Mesenchymal stem cell (in vitro differentiated cells and primary cell): ENCODE results near the gene FBXL13.

Experiments used
- DNase-seq: peaks from one replicate; pipeline ENCODE4 v3.0.0-alpha.2; 2013
- H2AFZ ChIP-seq: one replicate; pipeline ENCODE4 v1.6.1; 2013; ENCODE audit warnings: low read depth, mild to moderate bottlenecking, control low read depth, inconsistent platforms, low read length, moderate library complexity
- H2AK5ac ChIP-seq: 2 replicates; pipeline ENCODE4 v1.6.1; 2013; ENCODE audit warnings: low read length, moderate library complexity, mild to moderate bottlenecking, inconsistent platforms; ENCODE audit not compliant: severe bottlenecking
- H2BK120ac ChIP-seq: one replicate; pipeline ENCODE4 v1.6.1; 2013; ENCODE audit warnings: low read depth, mild to moderate bottlenecking, inconsistent platforms, low read length, moderate library complexity
- H2BK12ac ChIP-seq, 2 experiments: one replicate each; pipeline ENCODE4 v1.6.1; 2013; ENCODE audit warnings: inconsistent platforms in 2 of 2, low read length in 2 of 2, mild to moderate bottlenecking in 2 of 2, moderate library complexity in 2 of 2, control low read depth in 1 of 2
- H2BK15ac ChIP-seq: one replicate; pipeline ENCODE4 v1.6.1; 2013; ENCODE audit warnings: mild to moderate bottlenecking, low read depth, inconsistent platforms; ENCODE audit not compliant: poor library complexity, severe bottlenecking
- H2BK5ac ChIP-seq: 2 replicates; pipeline ENCODE4 v1.6.1; 2013; ENCODE audit warnings: low read depth, mild to moderate bottlenecking, low read length, control low read depth, inconsistent platforms; ENCODE audit not compliant: poor library complexity, severe bottlenecking
- H3K14ac ChIP-seq, 2 experiments: one replicate each; pipeline ENCODE4 v1.6.1; 2013; ENCODE audit warnings: inconsistent platforms in 2 of 2, low read length in 2 of 2, control low read depth in 1 of 2, mild to moderate bottlenecking in 1 of 2, moderate library complexity in 1 of 2
- H3K18ac ChIP-seq, 2 experiments: one replicate each; pipeline ENCODE4 v1.6.1; 2013; ENCODE audit warnings: inconsistent platforms in 2 of 2, low read length in 2 of 2, control low read depth in 1 of 2, low read depth in 1 of 2, mild to moderate bottlenecking in 1 of 2
- H3K23ac ChIP-seq, 2 experiments: one replicate each; pipeline ENCODE4 v1.6.1; 2013; ENCODE audit warnings: inconsistent platforms in 2 of 2, low read length in 2 of 2, mild to moderate bottlenecking in 2 of 2, moderate library complexity in 2 of 2, control low read depth in 1 of 2
- H3K27ac ChIP-seq: 2 replicates; pipeline ENCODE4 v1.5.1; 2013; ENCODE audit warnings: mild to moderate bottlenecking, moderate library complexity, low read length, control low read depth, inconsistent platforms; ENCODE audit not compliant: poor library complexity, severe bottlenecking
- H3K27me3 ChIP-seq, 2 experiments: 2 replicates each; pipeline versions ENCODE4 v1.6.1 to v1.7.0; 2013; ENCODE audit warnings: low read length in 2 of 2, mild to moderate bottlenecking in 2 of 2, moderate library complexity in 2 of 2, control low read depth in 1 of 2, inconsistent platforms in 1 of 2; ENCODE audit not compliant: control insufficient read depth in 1 of 2, insufficient read depth in 1 of 2
- H3K36me3 ChIP-seq, 2 experiments: 2 replicates each; pipeline versions ENCODE4 v1.6.1 to v1.7.0; 2013; ENCODE audit warnings: low read length in 2 of 2, control low read depth in 1 of 2, inconsistent platforms in 1 of 2, low read depth in 1 of 2, mild to moderate bottlenecking in 1 of 2; ENCODE audit not compliant: insufficient read depth in 2 of 2, control insufficient read depth in 1 of 2
- H3K4ac ChIP-seq, 2 experiments: one replicate each; pipeline ENCODE4 v1.6.1; 2013; ENCODE audit warnings: inconsistent platforms in 2 of 2, low read length in 2 of 2, mild to moderate bottlenecking in 2 of 2, moderate library complexity in 2 of 2, control low read depth in 1 of 2, low read depth in 1 of 2
- H3K4me1 ChIP-seq: 2 replicates; pipeline ENCODE4 v1.6.1; 2013; ENCODE audit warnings: low read depth, low read length, control low read depth; ENCODE audit not compliant: control insufficient read depth, insufficient read depth
- H3K4me2 ChIP-seq: 2 replicates; pipeline ENCODE4 v1.6.1; 2013; ENCODE audit warnings: low read length, mild to moderate bottlenecking, inconsistent platforms; ENCODE audit not compliant: poor library complexity, severe bottlenecking
- H3K4me3 ChIP-seq, 2 experiments: 2 replicates each; pipeline versions ENCODE4 v1.5.1 to v1.7.0; 2013; ENCODE audit warnings: low read length in 2 of 2, mild to moderate bottlenecking in 2 of 2, control low read depth in 1 of 2, low read depth in 1 of 2; ENCODE audit not compliant: insufficient read depth in 1 of 2
- H3K79me1 ChIP-seq: replicated peaks from 2 replicates; pipeline ENCODE4 v1.6.1; 2013; ENCODE audit warnings: mild to moderate bottlenecking, control low read depth, low read length, inconsistent platforms; ENCODE audit not compliant: poor library complexity, severe bottlenecking
- H3K9ac ChIP-seq: 2 replicates; pipeline ENCODE4 v1.7.0; 2013; ENCODE audit warnings: mild to moderate bottlenecking, low read length, moderate library complexity
- H3K9me3 ChIP-seq: 2 replicates; pipeline ENCODE4 v1.7.0; 2013; ENCODE audit warnings: mild to moderate bottlenecking, low read length; ENCODE audit not compliant: control insufficient read depth
- H4K8ac ChIP-seq: one replicate; pipeline ENCODE4 v1.6.1; 2013; ENCODE audit warnings: inconsistent platforms, mild to moderate bottlenecking, low read length, moderate library complexity
- H4K91ac ChIP-seq: one replicate; pipeline ENCODE4 v1.6.1; 2013; ENCODE audit warnings: mild to moderate bottlenecking, low read length, inconsistent platforms
- WGBS: methylation state at CpG from one replicate; pipeline ENCODE4 v1.1.7; 2013; ENCODE audit warnings: mixed read lengths; 5-methylcytosine and 5-hydroxymethylcytosine counted together

FBXL13 gene

DNA sequence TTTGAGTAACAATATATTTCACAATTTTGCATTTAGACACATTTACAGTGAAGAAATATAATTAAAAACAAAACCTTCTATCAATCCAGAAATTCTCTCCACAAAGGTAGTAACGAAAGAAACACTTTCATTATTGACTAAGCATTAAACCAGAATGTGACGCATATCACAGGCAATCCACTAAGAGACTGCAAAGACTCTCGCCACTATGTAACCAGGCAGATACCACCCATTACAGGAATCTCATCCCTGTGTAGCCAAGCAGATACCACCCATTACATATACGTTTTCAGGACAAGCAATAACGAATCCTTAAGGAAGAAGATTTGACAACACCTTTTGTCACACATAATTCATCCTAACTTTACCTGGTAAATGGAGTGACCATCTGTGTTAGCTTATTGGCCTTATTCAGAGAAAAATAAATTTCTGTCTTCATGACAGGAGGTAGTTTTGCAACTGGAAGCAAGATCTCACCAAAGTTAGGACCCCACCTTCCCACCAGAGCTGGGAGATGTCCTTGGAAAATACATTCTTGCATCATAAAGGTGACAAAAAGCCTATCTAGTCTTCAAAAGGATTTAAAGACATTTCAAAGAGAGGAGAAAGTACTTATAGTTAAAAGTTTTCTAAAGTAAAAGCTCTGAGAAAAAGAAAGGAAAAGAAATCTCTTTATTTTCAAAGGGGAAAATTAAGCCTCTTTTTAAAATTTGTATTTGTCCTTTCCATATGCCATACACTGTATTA lies 131.0 kb downstream of the FBXL13 start:
- Histone ChIP-seq H2AFZ (no peak overlapping the region), H3K4me3 (no peak overlapping the region), H3K23ac (no peak overlapping the region), H4K8ac (no peak overlapping the region), H2BK15ac (no peak overlapping the region), H4K91ac (no peak overlapping the region), H2BK5ac (no peak overlapping the region), H2BK120ac (no peak overlapping the region), H3K36me3 (peaks cover 2 to 13% of the 10 kb centered on the region in 2 experiments), H3K4ac (no peak overlapping the region), H3K4me2 (no peak overlapping the region), H3K27ac (no peak overlapping the region), H3K18ac (no peak overlapping the region), H3K27me3 (no peaks in the 10 kb centered on the region), H2BK12ac (no peak overlapping the region), H3K9ac (no peak overlapping the region), H3K9me3 (no peaks in the 10 kb centered on the region), H3K79me1 (peaks cover 2% of the 10 kb centered on the region), H3K14ac (no peak overlapping the region), H3K4me1 (no peaks in the 10 kb centered on the region), H2AK5ac (no peak overlapping the region)
- DNase-seq = no peak
- 92% methylated on average over 4 of the region's 5 CpGs for WGBS

DNA sequence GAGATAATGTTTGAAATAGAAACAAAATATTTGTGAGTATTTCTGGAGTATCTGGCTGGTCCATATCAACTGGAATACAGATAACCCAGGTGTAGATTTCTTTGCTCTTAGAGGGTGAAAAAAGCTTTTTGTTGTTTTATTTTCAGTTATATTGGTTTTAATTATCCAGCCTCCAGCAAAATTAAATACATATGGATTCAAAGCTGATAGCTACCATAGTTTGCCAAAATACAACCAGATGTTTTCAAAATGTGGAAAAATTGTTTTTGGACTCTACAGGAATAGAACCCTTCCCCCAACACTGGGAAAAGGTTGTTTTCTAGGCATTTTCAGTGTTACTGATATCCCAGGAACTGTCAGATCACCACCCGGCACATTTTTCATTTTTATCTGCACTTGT lies 131.7 kb downstream of the FBXL13 start:
- no peak overlapping the region for H2BK15ac ChIP-seq
- no peak overlapping the region for H3K4ac ChIP-seq
- H4K91ac ChIP-seq = no peak overlapping the region
- H3K27ac ChIP-seq = no peak overlapping the region
- DNase-seq = no peak
- no peak overlapping the region for H3K4me2 ChIP-seq
- no peaks in the 10 kb centered on the region for H3K27me3 ChIP-seq
- no peak overlapping the region for H3K23ac ChIP-seq
- H2BK120ac ChIP-seq = no peak overlapping the region
- H2BK5ac ChIP-seq = no peak overlapping the region
- no peak overlapping the region for H4K8ac ChIP-seq
- no peak overlapping the region for H2AFZ ChIP-seq
- peaks cover 2% of the 10 kb centered on the region for H3K79me1 ChIP-seq
- H3K36me3 ChIP-seq = peaks cover 2 to 13% of the 10 kb centered on the region in 2 experiments
- H3K4me3 ChIP-seq = no peak overlapping the region
- H2BK12ac ChIP-seq = no peak overlapping the region
- no peak overlapping the region for H2AK5ac ChIP-seq
- H3K9me3 ChIP-seq = no peaks in the 10 kb centered on the region
- 100% methylated on average over 1 of the region's 1 CpG for WGBS
- no peaks in the 10 kb centered on the region for H3K4me1 ChIP-seq
- no peak overlapping the region for H3K14ac ChIP-seq
- H3K9ac ChIP-seq = peak overlapping the region; percentile 60
- H3K18ac ChIP-seq = no peak overlapping the region

DNA sequence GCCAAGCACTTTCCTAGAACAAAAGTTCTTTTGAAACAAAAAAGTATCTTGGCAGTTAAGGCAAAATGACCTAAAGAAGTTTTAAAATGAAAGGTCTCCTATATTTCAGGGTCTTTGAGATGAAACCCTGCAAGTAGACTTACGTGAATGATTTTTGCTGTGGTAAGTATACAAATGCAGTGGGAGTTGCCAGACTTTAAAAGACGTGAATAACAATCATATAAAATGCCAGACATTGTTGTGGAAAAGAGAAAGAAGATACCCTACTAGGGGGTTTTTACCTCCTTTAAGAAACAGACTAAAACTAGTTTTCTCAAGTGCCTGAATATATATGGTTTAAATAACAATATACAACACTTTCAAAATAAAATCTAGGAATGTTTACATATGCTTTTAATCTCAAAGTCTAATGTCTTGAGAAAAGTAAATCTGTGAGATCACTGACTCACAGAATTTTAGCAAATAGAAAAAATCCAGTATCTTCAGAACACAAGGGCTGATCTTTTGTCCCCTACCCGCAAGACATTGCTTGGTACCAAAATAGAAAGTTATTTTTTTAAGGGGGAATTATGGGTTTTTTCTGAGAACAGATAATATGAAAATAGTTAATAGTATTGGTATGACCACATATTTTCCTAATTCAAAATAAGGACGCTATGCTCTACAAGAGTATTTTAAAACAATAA lies 132.3 kb downstream of the FBXL13 start:
- Histone ChIP-seq H2BK15ac (no peak overlapping the region), H3K4me3 (no peak overlapping the region), H3K79me1 (peaks cover 2% of the 10 kb centered on the region), H3K18ac (no peak overlapping the region), H3K36me3 (peaks cover 2 to 13% of the 10 kb centered on the region in 2 experiments), H3K23ac (no peak overlapping the region), H3K14ac (no peak overlapping the region), H3K4me1 (no peaks in the 10 kb centered on the region), H2BK5ac (no peak overlapping the region), H4K91ac (no peak overlapping the region), H3K27ac (no peak overlapping the region), H3K9me3 (no peaks in the 10 kb centered on the region), H2BK120ac (no peak overlapping the region), H3K9ac (peak overlapping the region; percentile 60), H2BK12ac (no peak overlapping the region), H3K4me2 (no peak overlapping the region), H3K27me3 (no peaks in the 10 kb centered on the region), H3K4ac (no peak overlapping the region), H2AK5ac (no peak overlapping the region), H2AFZ (no peak overlapping the region), H4K8ac (no peak overlapping the region)
- WGBS = 95% methylated on average over 1 of the region's 4 CpGs
- no peak for DNase-seq

DNA sequence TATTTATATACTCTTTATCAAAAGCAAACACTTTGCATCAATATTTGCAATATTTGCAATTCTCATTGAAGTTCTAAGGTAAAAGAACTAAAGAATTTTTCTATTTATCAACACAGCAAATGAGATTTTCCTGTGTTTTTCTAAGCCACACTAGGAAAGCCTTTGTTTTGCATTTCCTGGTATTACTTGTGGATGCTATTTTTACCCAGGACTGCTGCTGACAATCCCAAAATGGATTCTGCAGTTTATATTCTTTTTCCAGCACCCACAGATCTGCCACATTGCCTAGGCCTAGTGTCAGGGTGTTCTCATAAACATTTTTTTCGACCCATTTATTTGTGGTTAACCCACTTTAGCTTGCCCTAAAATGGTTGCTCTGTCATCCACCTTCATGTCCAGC lies 135.9 kb downstream of the FBXL13 start:
- Histone ChIP-seq H3K36me3 (peaks cover 2 to 6% of the 10 kb centered on the region in 2 experiments), H2AK5ac (peak overlapping the region; percentile 35), H2BK12ac (no peak overlapping the region), H3K27ac (peak overlapping the region; percentile 10), H3K9me3 (no peaks in the 10 kb centered on the region), H3K27me3 (no peaks in the 10 kb centered on the region), H2BK15ac (no peak overlapping the region), H3K4me3 (no peak overlapping the region), H3K14ac (no peak overlapping the region), H3K23ac (no peak overlapping the region), H2BK5ac (no peak overlapping the region), H4K8ac (no peak overlapping the region), H3K4ac (no peak overlapping the region), H4K91ac (no peak overlapping the region), H3K18ac (peak overlapping the region in 1 of 2 experiments; percentile 24), H3K79me1 (no peaks in the 10 kb centered on the region), H2AFZ (peak overlapping the region; percentile 81), H3K9ac (no peak overlapping the region), H2BK120ac (no peak overlapping the region), H3K4me1 (peaks cover 1% of the 10 kb centered on the region), H3K4me2 (no peak overlapping the region)
- WGBS = 60% methylated on average over 1 of the region's 1 CpG
- DNase-seq = no peak
